PC-9 (cell line): Measurements from ENCODE around the gene CHST15.

Experiments used
- CTCF ChIP-seq: fragments of 200-600 bp; sonication (generic); conservative IDR thresholded peaks from 2 replicates; pipeline ENCODE4 v1.6.1; 2017; ENCODE audit warnings: mixed run types, antibody characterized with exemption, mild to moderate bottlenecking, moderate library complexity
- EZH2 ChIP-seq: fragments of 200-600 bp; sonication (generic); IDR thresholded peaks from 2 replicates; pipeline ENCODE4 v1.8.0; 2017; ENCODE audit warnings: antibody characterized with exemption, low read depth

- TF ChIP-seq CTCF (no peak), EZH2 (no peak)
Measured at GRCh38 chr10:124030492-124031110, 62.8 kb downstream of the CHST15 start.
